ENCODE measurements around the gene CD274. TPM values are rescaled to one million over a fixed set of nuclear protein-coding genes. Genes with fewer than 3 reads are reported as not detected.

CD274 gene
- total and polyA plus RNA-seq, 2 of the 8 experiments (the other 6 are each of a cell fraction or from before 2014, with no cell fraction given): 0.08 to 0.15 TPM

DNA sequence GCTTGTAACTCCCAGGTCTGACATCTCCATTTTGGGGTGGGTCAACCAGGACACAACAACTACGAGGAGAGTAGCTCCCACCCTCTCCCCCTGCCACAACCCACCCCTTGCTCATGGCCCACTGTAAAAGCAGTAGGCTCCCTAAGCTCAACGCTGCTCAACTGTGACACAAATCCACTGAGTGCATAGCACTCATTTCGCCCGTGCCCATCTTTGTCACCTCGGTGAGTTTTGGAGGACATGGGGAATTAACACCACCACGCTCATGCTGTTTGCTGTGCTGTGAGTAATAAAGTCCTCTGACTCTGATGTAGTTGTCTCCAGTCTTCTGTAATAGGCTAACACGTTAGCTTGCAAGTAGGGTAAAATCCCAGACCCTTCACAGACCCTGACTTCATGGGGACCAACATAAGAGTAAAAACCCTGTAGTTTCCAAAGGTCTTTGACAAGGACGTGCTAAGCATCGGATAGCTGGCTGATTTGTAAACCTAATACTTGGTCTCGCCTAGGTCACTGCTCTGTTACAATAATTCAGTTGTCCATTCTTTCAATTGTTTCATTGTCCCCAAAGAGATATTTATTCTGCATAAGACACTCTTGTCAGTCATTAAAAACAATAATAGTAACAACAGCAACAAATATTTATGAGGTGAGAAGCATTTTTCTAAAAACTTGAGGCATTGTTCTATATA, 20.3 kb upstream of the CD274 start (continued):
- TF ChIP-seq, protein P1, sequence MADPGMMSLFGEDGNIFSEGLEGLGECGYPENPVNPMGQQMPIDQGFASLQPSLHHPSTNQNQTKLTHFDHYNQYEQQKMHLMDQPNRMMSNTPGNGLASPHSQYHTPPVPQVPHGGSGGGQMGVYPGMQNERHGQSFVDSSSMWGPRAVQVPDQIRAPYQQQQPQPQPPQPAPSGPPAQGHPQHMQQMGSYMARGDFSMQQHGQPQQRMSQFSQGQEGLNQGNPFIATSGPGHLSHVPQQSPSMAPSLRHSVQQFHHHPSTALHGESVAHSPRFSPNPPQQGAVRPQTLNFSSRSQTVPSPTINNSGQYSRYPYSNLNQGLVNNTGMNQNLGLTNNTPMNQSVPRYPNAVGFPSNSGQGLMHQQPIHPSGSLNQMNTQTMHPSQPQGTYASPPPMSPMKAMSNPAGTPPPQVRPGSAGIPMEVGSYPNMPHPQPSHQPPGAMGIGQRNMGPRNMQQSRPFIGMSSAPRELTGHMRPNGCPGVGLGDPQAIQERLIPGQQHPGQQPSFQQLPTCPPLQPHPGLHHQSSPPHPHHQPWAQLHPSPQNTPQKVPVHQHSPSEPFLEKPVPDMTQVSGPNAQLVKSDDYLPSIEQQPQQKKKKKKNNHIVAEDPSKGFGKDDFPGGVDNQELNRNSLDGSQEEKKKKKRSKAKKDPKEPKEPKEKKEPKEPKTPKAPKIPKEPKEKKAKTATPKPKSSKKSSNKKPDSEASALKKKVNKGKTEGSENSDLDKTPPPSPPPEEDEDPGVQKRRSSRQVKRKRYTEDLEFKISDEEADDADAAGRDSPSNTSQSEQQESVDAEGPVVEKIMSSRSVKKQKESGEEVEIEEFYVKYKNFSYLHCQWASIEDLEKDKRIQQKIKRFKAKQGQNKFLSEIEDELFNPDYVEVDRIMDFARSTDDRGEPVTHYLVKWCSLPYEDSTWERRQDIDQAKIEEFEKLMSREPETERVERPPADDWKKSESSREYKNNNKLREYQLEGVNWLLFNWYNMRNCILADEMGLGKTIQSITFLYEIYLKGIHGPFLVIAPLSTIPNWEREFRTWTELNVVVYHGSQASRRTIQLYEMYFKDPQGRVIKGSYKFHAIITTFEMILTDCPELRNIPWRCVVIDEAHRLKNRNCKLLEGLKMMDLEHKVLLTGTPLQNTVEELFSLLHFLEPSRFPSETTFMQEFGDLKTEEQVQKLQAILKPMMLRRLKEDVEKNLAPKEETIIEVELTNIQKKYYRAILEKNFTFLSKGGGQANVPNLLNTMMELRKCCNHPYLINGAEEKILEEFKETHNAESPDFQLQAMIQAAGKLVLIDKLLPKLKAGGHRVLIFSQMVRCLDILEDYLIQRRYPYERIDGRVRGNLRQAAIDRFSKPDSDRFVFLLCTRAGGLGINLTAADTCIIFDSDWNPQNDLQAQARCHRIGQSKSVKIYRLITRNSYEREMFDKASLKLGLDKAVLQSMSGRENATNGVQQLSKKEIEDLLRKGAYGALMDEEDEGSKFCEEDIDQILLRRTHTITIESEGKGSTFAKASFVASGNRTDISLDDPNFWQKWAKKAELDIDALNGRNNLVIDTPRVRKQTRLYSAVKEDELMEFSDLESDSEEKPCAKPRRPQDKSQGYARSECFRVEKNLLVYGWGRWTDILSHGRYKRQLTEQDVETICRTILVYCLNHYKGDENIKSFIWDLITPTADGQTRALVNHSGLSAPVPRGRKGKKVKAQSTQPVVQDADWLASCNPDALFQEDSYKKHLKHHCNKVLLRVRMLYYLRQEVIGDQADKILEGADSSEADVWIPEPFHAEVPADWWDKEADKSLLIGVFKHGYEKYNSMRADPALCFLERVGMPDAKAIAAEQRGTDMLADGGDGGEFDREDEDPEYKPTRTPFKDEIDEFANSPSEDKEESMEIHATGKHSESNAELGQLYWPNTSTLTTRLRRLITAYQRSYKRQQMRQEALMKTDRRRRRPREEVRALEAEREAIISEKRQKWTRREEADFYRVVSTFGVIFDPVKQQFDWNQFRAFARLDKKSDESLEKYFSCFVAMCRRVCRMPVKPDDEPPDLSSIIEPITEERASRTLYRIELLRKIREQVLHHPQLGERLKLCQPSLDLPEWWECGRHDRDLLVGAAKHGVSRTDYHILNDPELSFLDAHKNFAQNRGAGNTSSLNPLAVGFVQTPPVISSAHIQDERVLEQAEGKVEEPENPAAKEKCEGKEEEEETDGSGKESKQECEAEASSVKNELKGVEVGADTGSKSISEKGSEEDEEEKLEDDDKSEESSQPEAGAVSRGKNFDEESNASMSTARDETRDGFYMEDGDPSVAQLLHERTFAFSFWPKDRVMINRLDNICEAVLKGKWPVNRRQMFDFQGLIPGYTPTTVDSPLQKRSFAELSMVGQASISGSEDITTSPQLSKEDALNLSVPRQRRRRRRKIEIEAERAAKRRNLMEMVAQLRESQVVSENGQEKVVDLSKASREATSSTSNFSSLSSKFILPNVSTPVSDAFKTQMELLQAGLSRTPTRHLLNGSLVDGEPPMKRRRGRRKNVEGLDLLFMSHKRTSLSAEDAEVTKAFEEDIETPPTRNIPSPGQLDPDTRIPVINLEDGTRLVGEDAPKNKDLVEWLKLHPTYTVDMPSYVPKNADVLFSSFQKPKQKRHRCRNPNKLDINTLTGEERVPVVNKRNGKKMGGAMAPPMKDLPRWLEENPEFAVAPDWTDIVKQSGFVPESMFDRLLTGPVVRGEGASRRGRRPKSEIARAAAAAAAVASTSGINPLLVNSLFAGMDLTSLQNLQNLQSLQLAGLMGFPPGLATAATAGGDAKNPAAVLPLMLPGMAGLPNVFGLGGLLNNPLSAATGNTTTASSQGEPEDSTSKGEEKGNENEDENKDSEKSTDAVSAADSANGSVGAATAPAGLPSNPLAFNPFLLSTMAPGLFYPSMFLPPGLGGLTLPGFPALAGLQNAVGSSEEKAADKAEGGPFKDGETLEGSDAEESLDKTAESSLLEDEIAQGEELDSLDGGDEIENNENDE (IDR thresholded peaks at IDR 0.05; ENCODE audit: insufficient replicate concordance, low read length): no peak
- TF ChIP-seq TEAD4 (IDR thresholded peaks at IDR 0.05; ENCODE audit: low read depth, low read length) (no peak), CREB1 (IDR thresholded peaks at IDR 0.05) (no peak), SAP30 (IDR thresholded peaks at IDR 0.05; ENCODE audit: insufficient read depth, insufficient replicate concordance, low read length) (no peak), KDM4A (IDR thresholded peaks at IDR 0.05; ENCODE audit: low read depth, low read length, severe bottlenecking) (no peak), ASH2L (IDR thresholded peaks at IDR 0.05; ENCODE audit: low read length) (no peak), CTBP2 (IDR thresholded peaks at IDR 0.05; ENCODE audit: borderline replicate concordance, insufficient read depth, insufficient read length, low read length) (no peak), JUN (IDR thresholded peaks at IDR 0.05; ENCODE audit: low read depth, low read length) (no peak), GTF2F1 (IDR thresholded peaks at IDR 0.05; ENCODE audit: borderline replicate concordance, low read depth, low read length) (no peak), BRCA1 (IDR thresholded peaks at IDR 0.05; ENCODE audit: low read depth, low read length) (no peak), BCL11A (IDR thresholded peaks at IDR 0.05; ENCODE audit: low read depth in 2 of 2, low read length in 2 of 2) (no peak)
